Endothelial cell of umbilical vein (primary cell): ENCODE results near the gene SLC1A3. TPM values are rescaled to one million over a fixed set of nuclear protein-coding genes. Genes with fewer than 3 reads are reported as not detected.
A peak's percentile ranks its signal among the peaks of the same experiment; 100 is the strongest.

Experiments
- BruUV-seq: library from RNA; stranded (reverse); fragments of 400-500 nt; replicated peaks from 2 replicates; lab custom pipeline; 2021; lab: Mats Ljungman, UMichigan
- CTCF ChIA-PET: fragments of 300-600, 350-600 bp; sonication (Branson Sonifier 250); formaldehyde crosslinking; loops from one replicate; lab custom pipeline; 2021; ENCODE audit warnings: antibody characterized with exemption, inconsistent platforms; lab: Charles Lee
- POLR2A ChIA-PET: fragments of 300-600, 350-600 bp; sonication (Branson Sonifier 250); formaldehyde crosslinking; loops from one replicate; lab custom pipeline; 2021; ENCODE audit warnings: antibody characterized with exemption, inconsistent platforms; lab: Charles Lee
- DNase-seq: peaks from one replicate; pipeline ENCODE4 v3.0.0-alpha.2; 2011; ENCODE audit warnings: low read depth, low spot score
- FAIRE-seq: peaks from 2 replicates; lab custom pipeline; 2011; peaks lifted over from hg19 to GRCh38; lab: Jason Lieb, UNC
- H2AFZ ChIP-seq: 2 replicates; pipeline ENCODE4 v1.6.0; 2012; ENCODE audit warnings: low read depth, low read length, control low read depth, inconsistent platforms
- H3K27ac ChIP-seq: 2 replicates; pipeline ENCODE4 v1.5.1; 2011; ENCODE audit warnings: low read depth, mild to moderate bottlenecking, control low read depth, low read length, moderate library complexity; ENCODE audit not compliant: insufficient read depth
- H3K27me3 ChIP-seq, 2 experiments: 2 replicates each; pipeline versions ENCODE4 v1.6.0 to v1.6.1; 2011; ENCODE audit warnings: low read length in 2 of 2, mixed read lengths in 1 of 2; ENCODE audit not compliant: control insufficient read depth in 2 of 2, insufficient read depth in 2 of 2
- H3K36me3 ChIP-seq, 2 experiments: 2 replicates in 1 of 2; 3 replicates in 1 of 2; pipeline ENCODE4 v1.5.1; 2011; ENCODE audit warnings: low read length in 2 of 2, mild to moderate bottlenecking in 1 of 2, moderate library complexity in 1 of 2; ENCODE audit not compliant: control insufficient read depth in 2 of 2, insufficient read depth in 2 of 2; ENCODE audit errors: extremely low read depth in 1 of 2
- H3K4me1 ChIP-seq: 3 replicates; pipeline ENCODE4 v1.5.1; 2011; ENCODE audit warnings: mild to moderate bottlenecking, low read length; ENCODE audit not compliant: control insufficient read depth, insufficient read depth; ENCODE audit errors: extremely low read depth
- H3K4me2 ChIP-seq: 2 replicates; pipeline ENCODE4 v1.6.1; 2011; ENCODE audit warnings: low read length, control low read depth, mixed read lengths; ENCODE audit not compliant: insufficient read depth
- H3K4me3 ChIP-seq, 3 experiments: fragments of 200-600 bp in 1 of 3; sonication (generic), shearing (Covaris generic) in 1 of 3; replicated peaks in 1 of 3; 2 replicates each; pipeline ENCODE4 v1.5.1; 2011 to 2016; ENCODE audit warnings: control low read depth in 3 of 3, low read length in 3 of 3, mild to moderate bottlenecking in 2 of 3, inconsistent platforms in 1 of 3, low read depth in 1 of 3, moderate library complexity in 1 of 3; ENCODE audit not compliant: insufficient read depth in 1 of 3
- H3K79me2 ChIP-seq: 2 replicates; pipeline ENCODE4 v1.6.0; 2012; ENCODE audit warnings: low read length, inconsistent platforms; ENCODE audit not compliant: control insufficient read depth, insufficient read depth
- H3K9ac ChIP-seq: replicated peaks from 2 replicates; pipeline ENCODE3; 2011; ENCODE audit warnings: low read length, control low read depth; ENCODE audit not compliant: insufficient read depth; ENCODE audit errors: extremely low read depth
- H3K9me1 ChIP-seq: replicated peaks from 3 replicates; pipeline ENCODE4 v1.6.0; 2011; ENCODE audit warnings: mild to moderate bottlenecking, low read length; ENCODE audit not compliant: control insufficient read depth, insufficient read depth; ENCODE audit errors: extremely low read depth
- H3K9me3 ChIP-seq: replicated peaks from 2 replicates; pipeline ENCODE4 v1.5.1; 2012; ENCODE audit warnings: low read length, inconsistent platforms; ENCODE audit not compliant: control insufficient read depth, insufficient read depth
- H4K20me1 ChIP-seq: replicated peaks from 2 replicates; pipeline ENCODE3; 2011; ENCODE audit warnings: mild to moderate bottlenecking, low read length; ENCODE audit not compliant: control insufficient read depth, insufficient read depth; ENCODE audit errors: extremely low read depth
- CTCF ChIP-seq, 2 donors: IDR thresholded peaks; 1 replicate in 1 of 2; 2 replicates in 1 of 2; pipeline ENCODE4 v1.5.1; 2011; ENCODE audit warnings: low read length in 2 of 2, mild to moderate bottlenecking in 2 of 2, moderate library complexity in 2 of 2, control low read depth in 1 of 2, inconsistent platforms in 1 of 2, low read depth in 1 of 2; ENCODE audit not compliant: insufficient read depth in 1 of 2; ENCODE audit errors: extremely low read depth in 1 of 2
- GATA2 ChIP-seq: IDR thresholded peaks from 2 replicates; pipeline ENCODE4 v1.7.0; 2011; ENCODE audit warnings: low read depth, mild to moderate bottlenecking, moderate library complexity, mixed read lengths, low read length; ENCODE audit not compliant: insufficient read length, insufficient read depth
- JUN ChIP-seq: IDR thresholded peaks from 2 replicates; pipeline ENCODE4 v1.6.1; 2011; ENCODE audit warnings: borderline replicate concordance, low read depth; ENCODE audit not compliant: insufficient read length, insufficient read depth
- MYC ChIP-seq: IDR thresholded peaks from one replicate; pipeline ENCODE4 v1.6.1; 2011; ENCODE audit warnings: mild to moderate bottlenecking, low read depth, low read length
- dilution Hi-C: fragments of 300-500 bp; cut with MboI; formaldehyde crosslinking; loops from one replicate; pipeline ENCODE4 v1.15.0; 2019; ENCODE audit warnings: low sequenced_read_pairs; ENCODE audit not compliant: extremely low pct_ligation_motif_present
- intact Hi-C: fragments of 100-400 bp; cut with micrococcal nuclease; formaldehyde crosslinking; loops from one replicate; pipeline ENCODE4 v1.10.0; 2022
- polyA plus RNA-seq, 4 experiments: library from polyadenylated mRNA; depleted of rRNA in 3 of 4; stranded (reverse) in 3 of 4; unstranded in 1 of 4; fragments of >200 nt; gene quantifications; 2 replicates each; pipeline versions ENCODE4 v1.2.1 to v1.2.3, GENCODE V29; 2011 to 2012; ENCODE audit warnings: missing spikeins in 1 of 4
- total RNA-seq: library from RNA; stranded (reverse); gene quantifications from 2 replicates; pipeline ENCODE4 v1.2.3, GENCODE V29; 2021

SLC1A3 gene
- total and polyA plus RNA-seq, 2 donors (not counting 3 experiments of a cell fraction or from before 2014, with no cell fraction given), result 0.36 TPM; not detected in 1

- Histone ChIP-seq H3K4me2 (peak overlapping the region; percentile 45), H3K27ac (no peak overlapping the region), H3K9ac (no peak overlapping the region), H3K27me3 (peaks cover 0 to 5% of the 10 kb centered on the region in 2 experiments), H3K9me1 (no peaks in the 10 kb centered on the region), H3K36me3 (no peaks in the 10 kb centered on the region), H3K4me3 (peak overlapping the region in 1 of 3 experiments; percentile 15), H3K9me3 (no peaks in the 10 kb centered on the region), H2AFZ (peak overlapping the region; percentile 86), H3K79me2 (no peaks in the 10 kb centered on the region), H4K20me1 (no peaks in the 10 kb centered on the region), H3K4me1 (no peaks in the 10 kb centered on the region)
- dilution Hi-C loops (no loop called here), intact Hi-C loops (loop anchor here (1.0 kb wide), 6 partner anchors 186 to 614 kb away; no protein-coding TSS in a partner anchor)
- FAIRE-seq, result peak; percentile 76
- BruUV-seq, result no TSS peak
- TF ChIP-seq CTCF (IDR thresholded peaks at IDR 0.05; ENCODE audit: extremely low read depth in 1 of 2, insufficient read depth in 1 of 2, low read depth in 1 of 2, low read length in 2 of 2) (peak; percentile 67 to 80), GATA2 (no peak), JUN (no peak), MYC (no peak)
- ChIA-PET POLR2A (no interaction called here), CTCF (interaction anchor here (0.7 to 8.1 kb wide), 20 partner anchors 8 to 622 kb away, joined by 3 to 277 read pairs (median 4); partner anchors contain the start of gene NADK2)
- DNase-seq, result peak; percentile 64
Observed at GRCh38 chr5:36692791-36693763, 86.7 kb downstream of the SLC1A3 start.
